PC-3 (cell line): Measurements from ENCODE around the gene TMEM147.

Experiments
- CTCF ChIP-seq: fragments of 300-600 bp; sonication (generic); conservative IDR thresholded peaks from 2 replicates; pipeline ENCODE4 v1.5.1; 2017; ENCODE audit warnings: antibody characterized with exemption, low read depth, mild to moderate bottlenecking, low read length
- EZH2phosphoT487 ChIP-seq: fragments of 300-600 bp; sonication (generic); IDR thresholded peaks from 2 replicates; pipeline ENCODE4 v1.6.1; 2018; ENCODE audit warnings: mild to moderate bottlenecking, antibody characterized with exemption, low read length, borderline replicate concordance

GRCh38 chr19:35556025-35556590, 10.7 kb downstream of the TMEM147 start:
- TF ChIP-seq CTCF, result no peak
- no peak for TF ChIP-seq EZH2phosphoT487
